Activated naive CD4-positive, alpha-beta T cell treated with anti-CD3 and anti-CD28 coated beads, Interleukin-2, amount 50 U/mL, for 16 hours (primary cell): ENCODE data around the gene EPHB1.

Experiments used
- DNase-seq: peaks from one replicate; pipeline ENCODE4 v3.0.0-alpha.2; 2020

EPHB1 gene

GRCh38 chr3:135301670-135302069 lies 506.6 kb downstream of the EPHB1 start:
- no peak for DNase-seq

- no peak for DNase-seq
These were observed 509.3 kb downstream of the EPHB1 start for GRCh38 chr3:135304378-135304777.
